ENCODE measurements around the gene RIC1. TPM values are rescaled to one million over a fixed set of nuclear protein-coding genes. Genes with fewer than 3 reads are reported as not detected.
A peak's percentile ranks its signal among the peaks of the same experiment; 100 is the strongest.

Gene RIC1
- total RNA-seq, 1 experiment from 2014 or later = 13.8 TPM

GRCh38 chr9:5800969-5801738, 172.2 kb downstream of the RIC1 start:
- Histone ChIP-seq H2AFZ (no peak overlapping the region), H3K9me2 (ENCODE audit: insufficient read depth) (no peaks in the 10 kb centered on the region), H3K27ac (no peak overlapping the region; the same call in 1 of the 2 replicates), H3K4me2 (no peak overlapping the region), H3F3A (ENCODE audit: insufficient read depth, low read depth) (peaks cover 12% of the 10 kb centered on the region; the same call in 1 of the 2 replicates), H3K4me1 (replicated peaks; ENCODE audit: insufficient read depth) (peaks cover 15% of the 10 kb centered on the region; the same call in 1 of the 2 replicates), H3K79me2 (ENCODE audit: low read depth) (no peaks in the 10 kb centered on the region; the same call in 1 of the 2 replicates), H3K4me3 (no peak overlapping the region), H3K36me3 (ENCODE audit: low read depth) (peaks cover 5% of the 10 kb centered on the region; the same call in 1 of the 2 replicates), H3K9me3 (ENCODE audit: insufficient read depth, low read depth) (no peaks in the 10 kb centered on the region), H4K20me1 (ENCODE audit: insufficient read depth) (no peaks in the 10 kb centered on the region), H3K27me3 (ENCODE audit: insufficient read depth, low read depth) (no peaks in the 10 kb centered on the region)
- BruUV-seq (replicated peaks) = no TSS peak
- intact Hi-C loops (cut with micrococcal nuclease; ENCODE audit: unreplicated experiment) = no loop called here
- ChIA-PET POLR2A (ENCODE audit: unreplicated experiment) (no interaction called here), CTCF (no interaction called here)
- DNase-seq = no peak
- TF ChIP-seq CTCF (conservative IDR thresholded peaks at IDR 0.05) (no peak), EZH2 (IDR thresholded peaks at IDR 0.05; ENCODE audit: low read depth) (no peak)

DNA sequence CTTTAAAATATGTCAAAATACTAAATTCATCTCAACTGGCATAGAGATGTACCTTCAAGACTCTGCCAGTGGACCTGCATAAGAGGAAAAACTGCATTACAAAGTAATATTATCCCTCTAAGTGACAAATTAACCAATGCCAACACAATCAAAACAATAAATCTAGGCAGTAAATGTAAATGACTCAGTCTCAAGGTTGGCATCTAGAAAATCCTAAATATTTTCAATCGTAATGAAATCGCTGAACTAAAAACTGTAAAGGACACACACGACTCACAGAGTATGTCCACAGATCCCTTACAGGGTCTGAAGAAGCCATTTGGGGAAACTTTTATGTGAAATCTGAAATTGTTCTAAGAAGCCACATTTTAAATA, 172.8 kb downstream of the RIC1 start:
- no peaks in the 10 kb centered on the region for H3K9me2 ChIP-seq (ENCODE audit: insufficient read depth)
- no peaks in the 10 kb centered on the region for H4K20me1 ChIP-seq (ENCODE audit: insufficient read depth)
- peak in 1 of 2 experiments; percentile 74 for DNase-seq
- H3F3A ChIP-seq (ENCODE audit: insufficient read depth, low read depth) = peaks cover 12% of the 10 kb centered on the region; the same call in 1 of the 2 replicates
- ChIA-PET POLR2A (ENCODE audit: unreplicated experiment) (no interaction called here), CTCF (no interaction called here)
- no peaks in the 10 kb centered on the region for H3K9me3 ChIP-seq (ENCODE audit: insufficient read depth, low read depth)
- no TSS peak for BruUV-seq (replicated peaks)
- H3K4me1 ChIP-seq (replicated peaks; ENCODE audit: insufficient read depth) = peaks cover 15% of the 10 kb centered on the region; the same call in 1 of the 2 replicates
- H3K27ac ChIP-seq = no peak overlapping the region; the same call in 1 of the 2 replicates
- no peak overlapping the region for H3K4me3 ChIP-seq
- H2AFZ ChIP-seq = no peak overlapping the region
- no peaks in the 10 kb centered on the region for H3K27me3 ChIP-seq (ENCODE audit: insufficient read depth, low read depth)
- peaks cover 5% of the 10 kb centered on the region; the same call in 1 of the 2 replicates for H3K36me3 ChIP-seq (ENCODE audit: low read depth)
- intact Hi-C loops (cut with micrococcal nuclease; ENCODE audit: unreplicated experiment) = no loop called here
- no peak for TF ChIP-seq EZH2 (IDR thresholded peaks at IDR 0.05; ENCODE audit: low read depth)
- no peak overlapping the region for H3K4me2 ChIP-seq
- no peaks in the 10 kb centered on the region for H3K79me2 ChIP-seq (ENCODE audit: low read depth)

GRCh38 chr9:5805478-5805877, 176.6 kb downstream of the RIC1 start:
- CTCF ChIA-PET = no interaction called here
- Histone ChIP-seq H3K27ac (no peak overlapping the region), H4K20me1 (ENCODE audit: insufficient read depth) (no peaks in the 10 kb centered on the region), H3K27me3 (ENCODE audit: insufficient read depth, low read depth) (no peaks in the 10 kb centered on the region), H3K4me1 (replicated peaks; ENCODE audit: insufficient read depth) (0 out of 2 replicates have a peak, but pooled peaks cover 6% of the 10 kb centered on the region), H3K79me2 (ENCODE audit: low read depth) (0 out of 2 replicates have a peak, but pooled peaks cover 6% of the 10 kb centered on the region), H2AFZ (no peak overlapping the region), H3K36me3 (ENCODE audit: low read depth) (peaks cover 9% of the 10 kb centered on the region), H3K9me2 (ENCODE audit: insufficient read depth) (no peaks in the 10 kb centered on the region), H3F3A (ENCODE audit: insufficient read depth, low read depth) (peaks cover 10% of the 10 kb centered on the region; the same call in 1 of the 2 replicates), H3K4me3 (no peak overlapping the region), H3K9me3 (ENCODE audit: insufficient read depth, low read depth) (no peaks in the 10 kb centered on the region), H3K4me2 (no peak overlapping the region)
- TF ChIP-seq CTCF (conservative IDR thresholded peaks at IDR 0.05) (no peak), EZH2 (IDR thresholded peaks at IDR 0.05; ENCODE audit: low read depth) (no peak)
- BruUV-seq (replicated peaks) = no TSS peak
- intact Hi-C loops (cut with micrococcal nuclease; ENCODE audit: unreplicated experiment) = no loop called here
- DNase-seq = no peak
- POLR2A ChIA-PET (ENCODE audit: unreplicated experiment) = no interaction called here
